Testis (tissue), 2 donors: ENCODE data around the gene MNDA.

Experiments
- POLR2A ChIP-seq: fragments of 450-650 bp; IDR thresholded peaks from one replicate; pipeline ENCODE4 v1.6.1; 2017; ENCODE audit warnings: antibody characterized with exemption, mild to moderate bottlenecking, moderate library complexity
- TF ChIP-seq, protein P1 (sequence below), 3 experiments: fragments of 450-650 bp in 2 of 3; fragments of 200-600 bp in 1 of 3; sonication (generic) in 1 of 3; IDR thresholded peaks; one replicate each; pipeline ENCODE4 v1.5.1; 2016 to 2019; ENCODE audit warnings: antibody characterized with exemption in 3 of 3, mild to moderate bottlenecking in 2 of 3, moderate library complexity in 1 of 3

DNA sequence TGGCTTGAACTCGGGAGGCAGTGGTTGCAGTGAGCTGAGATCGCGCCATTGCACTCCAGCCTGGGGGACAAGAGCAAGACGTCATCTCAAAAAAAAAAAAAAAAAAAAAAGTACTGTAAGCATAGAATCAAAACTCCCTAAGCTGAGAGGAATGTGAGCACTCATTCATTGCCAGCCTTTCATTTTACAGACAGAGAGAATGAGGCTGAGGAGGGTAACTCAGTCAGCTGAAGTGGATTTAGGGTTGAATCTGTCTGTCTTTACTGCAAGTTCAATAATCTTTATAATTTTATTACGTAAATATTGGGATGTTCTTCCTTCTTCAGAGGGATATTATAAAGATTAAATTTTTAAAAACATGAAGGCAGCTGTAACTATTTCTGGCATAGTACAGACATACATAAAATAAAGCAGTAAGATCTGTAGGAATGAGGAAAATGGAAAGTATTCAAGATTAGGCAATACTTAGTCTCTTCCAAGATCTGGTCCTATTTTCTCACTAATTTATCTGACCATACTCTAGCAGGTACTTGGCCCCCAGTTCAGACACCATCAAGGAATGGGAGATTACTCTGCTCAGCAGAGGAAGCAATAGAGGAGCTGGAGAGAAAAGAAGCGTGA lies 24.1 kb upstream of the MNDA start:
- TF ChIP-seq, protein P1, sequence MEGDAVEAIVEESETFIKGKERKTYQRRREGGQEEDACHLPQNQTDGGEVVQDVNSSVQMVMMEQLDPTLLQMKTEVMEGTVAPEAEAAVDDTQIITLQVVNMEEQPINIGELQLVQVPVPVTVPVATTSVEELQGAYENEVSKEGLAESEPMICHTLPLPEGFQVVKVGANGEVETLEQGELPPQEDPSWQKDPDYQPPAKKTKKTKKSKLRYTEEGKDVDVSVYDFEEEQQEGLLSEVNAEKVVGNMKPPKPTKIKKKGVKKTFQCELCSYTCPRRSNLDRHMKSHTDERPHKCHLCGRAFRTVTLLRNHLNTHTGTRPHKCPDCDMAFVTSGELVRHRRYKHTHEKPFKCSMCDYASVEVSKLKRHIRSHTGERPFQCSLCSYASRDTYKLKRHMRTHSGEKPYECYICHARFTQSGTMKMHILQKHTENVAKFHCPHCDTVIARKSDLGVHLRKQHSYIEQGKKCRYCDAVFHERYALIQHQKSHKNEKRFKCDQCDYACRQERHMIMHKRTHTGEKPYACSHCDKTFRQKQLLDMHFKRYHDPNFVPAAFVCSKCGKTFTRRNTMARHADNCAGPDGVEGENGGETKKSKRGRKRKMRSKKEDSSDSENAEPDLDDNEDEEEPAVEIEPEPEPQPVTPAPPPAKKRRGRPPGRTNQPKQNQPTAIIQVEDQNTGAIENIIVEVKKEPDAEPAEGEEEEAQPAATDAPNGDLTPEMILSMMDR (IDR thresholded peaks at IDR 0.05): no peak
- no peak for TF ChIP-seq POLR2A
